SK-N-SH treated with all-trans-retinoic acid at 6 μM for 48 hours (cell line): Measurements from ENCODE around the gene FAM20C.

Experiments used
- ATAC-seq: fragments of 200-7000 bp; cut with Tn5 transposase; 3 replicates; pipeline ENCODE4 v1.9.1; 2020; ENCODE audit warnings: mild to moderate bottlenecking, moderate library complexity
- ARNTL ChIP-seq: fragments of 450-650 bp; formaldehyde crosslinking; IDR thresholded peaks from 2 replicates; pipeline ENCODE4 v1.5.0; 2020; ENCODE audit warnings: low read depth, mild to moderate bottlenecking, moderate library complexity, borderline replicate concordance
- BACH2 ChIP-seq: fragments of 250-450 bp; sonication (Bioruptor Pico); IDR thresholded peaks from 2 replicates; pipeline ENCODE4 v1.9.0; 2021; ENCODE audit warnings: mild to moderate bottlenecking, borderline replicate concordance
- CREB5 ChIP-seq: fragments of 250-450 bp; sonication (Bioruptor Pico); IDR thresholded peaks from 2 replicates; pipeline ENCODE4 v1.5.1; 2020; ENCODE audit warnings: low read depth, mild to moderate bottlenecking, moderate library complexity
- CSDC2 ChIP-seq: fragments of 250-450 bp; sonication (Bioruptor Pico); IDR thresholded peaks from 2 replicates; pipeline ENCODE4 v1.5.0; 2020; ENCODE audit warnings: mild to moderate bottlenecking, moderate library complexity
- ESRRG ChIP-seq: fragments of 250-450 bp; sonication (Bioruptor Pico); IDR thresholded peaks from 2 replicates; pipeline ENCODE4 v1.6.1; 2021; ENCODE audit warnings: mild to moderate bottlenecking
- ISL1 ChIP-seq: fragments of 250-450 bp; sonication (Bioruptor Pico); IDR thresholded peaks from 2 replicates; pipeline ENCODE4 v2.1.2; 2022; ENCODE audit warnings: mild to moderate bottlenecking, moderate library complexity
- OSR1 ChIP-seq: fragments of 250-450 bp; sonication (Bioruptor Pico); IDR thresholded peaks from 2 replicates; pipeline ENCODE4 v1.8.0; 2022; ENCODE audit warnings: moderate library complexity, mild to moderate bottlenecking, inconsistent platforms
- PATZ1 ChIP-seq: fragments of 250-450 bp; sonication (Bioruptor Pico); IDR thresholded peaks from 2 replicates; pipeline ENCODE4 v1.8.0; 2020; ENCODE audit warnings: mild to moderate bottlenecking, moderate library complexity, borderline replicate concordance
- POU6F1 ChIP-seq: fragments of 250-450 bp; sonication (Bioruptor Pico); IDR thresholded peaks from 2 replicates; pipeline ENCODE4 v1.8.0; 2021; ENCODE audit warnings: low read depth, mild to moderate bottlenecking, moderate library complexity, borderline replicate concordance
- PPARA ChIP-seq: fragments of 250-450 bp; sonication (Bioruptor Pico); IDR thresholded peaks from 2 replicates; pipeline ENCODE4 v1.5.0; 2020; ENCODE audit warnings: mild to moderate bottlenecking, borderline replicate concordance
- RARB ChIP-seq: fragments of 250-450 bp; sonication (Bioruptor Pico); IDR thresholded peaks from 2 replicates; pipeline ENCODE4 v1.8.0; 2021; ENCODE audit warnings: mild to moderate bottlenecking, moderate library complexity
- SNAI2 ChIP-seq: fragments of 250-450 bp; sonication (Bioruptor Pico); IDR thresholded peaks from 2 replicates; pipeline ENCODE4 v1.5.0; 2020; ENCODE audit warnings: mild to moderate bottlenecking, moderate library complexity
- TCF4 ChIP-seq: fragments of 250-450 bp; sonication (Bioruptor Pico); IDR thresholded peaks from 2 replicates; pipeline ENCODE4 v1.8.0; 2021; ENCODE audit warnings: mild to moderate bottlenecking, moderate library complexity, borderline replicate concordance
- TOX ChIP-seq: fragments of 250-450 bp; sonication (Bioruptor Pico); IDR thresholded peaks from 2 replicates; pipeline ENCODE4 v1.8.0; 2021; ENCODE audit warnings: mild to moderate bottlenecking, moderate library complexity, borderline replicate concordance
- TSHZ2 ChIP-seq: fragments of 250-450 bp; sonication (Bioruptor Pico); IDR thresholded peaks from 2 replicates; pipeline ENCODE4 v1.5.0; 2020; ENCODE audit warnings: mild to moderate bottlenecking, moderate library complexity
- ZC3H10 ChIP-seq: fragments of 250-450 bp; sonication (Bioruptor Pico); IDR thresholded peaks from 2 replicates; pipeline ENCODE4 v1.5.1; 2021; ENCODE audit warnings: mild to moderate bottlenecking, moderate library complexity
- ZFP3 ChIP-seq: fragments of 250-450 bp; sonication (Bioruptor Pico); IDR thresholded peaks from 2 replicates; pipeline ENCODE4 v1.5.0; 2020; ENCODE audit warnings: mild to moderate bottlenecking, moderate library complexity
- ZFP30 ChIP-seq: fragments of 450-650 bp; formaldehyde crosslinking; IDR thresholded peaks from 2 replicates; pipeline ENCODE4 v1.5.0; 2022; ENCODE audit warnings: mild to moderate bottlenecking, moderate library complexity
- ZNF565 ChIP-seq: fragments of 450-650 bp; formaldehyde crosslinking; conservative IDR thresholded peaks from 2 replicates; pipeline ENCODE4 v1.5.0; 2020; ENCODE audit warnings: low read depth, mild to moderate bottlenecking, moderate library complexity
- ZNF8 ChIP-seq: fragments of 450-650 bp; formaldehyde crosslinking; IDR thresholded peaks from 2 replicates; pipeline ENCODE4 v1.5.0; 2020; ENCODE audit warnings: mild to moderate bottlenecking, moderate library complexity

The FAM20C gene

GRCh38 chr7:187227-187927 lies 5.0 kb upstream of the FAM20C start:
- no peak for TF ChIP-seq TOX (CRISPR knock-in tag)
- no peak for TF ChIP-seq ZFP3 (CRISPR knock-in tag)
- TF ChIP-seq CREB5 (CRISPR knock-in tag) = no peak
- TF ChIP-seq ZNF565 (CRISPR knock-in tag) = no peak
- no peak for TF ChIP-seq CSDC2
- no peak for TF ChIP-seq RARB (CRISPR knock-in tag)
- no peak for ATAC-seq

- ATAC-seq = no peak
These were observed 4.2 kb upstream of the FAM20C start for GRCh38 chr7:188174-188573.

GRCh38 chr7:188727-189500 lies 3.5 kb upstream of the FAM20C start:
- TF ChIP-seq SNAI2 (no peak), TCF4 (no peak), PATZ1 (CRISPR knock-in tag) (no peak), POU6F1 (no peak), TSHZ2 (no peak), CSDC2 (no peak), BACH2 (CRISPR knock-in tag) (no peak), ZNF565 (CRISPR knock-in tag) (no peak), TOX (CRISPR knock-in tag) (no peak), ZFP30 (CRISPR knock-in tag) (no peak), PPARA (CRISPR knock-in tag) (no peak), ISL1 (no peak), ZC3H10 (CRISPR knock-in tag) (no peak), OSR1 (no peak), ARNTL (CRISPR knock-in tag) (no peak)
- no peak for ATAC-seq

More at GRCh38 chr7:188174-188573, 4.2 kb upstream of the FAM20C start:
- no peak for TF ChIP-seq ZC3H10 (CRISPR knock-in tag)

GRCh38 chr7:189719-190118 lies 2.7 kb upstream of the FAM20C start:
- TF ChIP-seq ESRRG (CRISPR knock-in tag) (no peak), CSDC2 (no peak), RARB (CRISPR knock-in tag) (no peak), ZFP30 (CRISPR knock-in tag) (no peak), TCF4 (no peak), PPARA (CRISPR knock-in tag) (no peak), ISL1 (no peak), ARNTL (CRISPR knock-in tag) (no peak), PATZ1 (CRISPR knock-in tag) (no peak), ZNF565 (CRISPR knock-in tag) (no peak), TSHZ2 (no peak), ZFP3 (CRISPR knock-in tag) (no peak), ZNF8 (no peak), ZC3H10 (CRISPR knock-in tag) (no peak)
- no peak for ATAC-seq
